ENCODE data around the gene MAGED1.
"Not testable (repeated sequence)": the region's sequence is repeated elsewhere in the genome, so short reads cannot be mapped to it uniquely, and the experiment has no call there.

MAGED1 gene

DNA sequence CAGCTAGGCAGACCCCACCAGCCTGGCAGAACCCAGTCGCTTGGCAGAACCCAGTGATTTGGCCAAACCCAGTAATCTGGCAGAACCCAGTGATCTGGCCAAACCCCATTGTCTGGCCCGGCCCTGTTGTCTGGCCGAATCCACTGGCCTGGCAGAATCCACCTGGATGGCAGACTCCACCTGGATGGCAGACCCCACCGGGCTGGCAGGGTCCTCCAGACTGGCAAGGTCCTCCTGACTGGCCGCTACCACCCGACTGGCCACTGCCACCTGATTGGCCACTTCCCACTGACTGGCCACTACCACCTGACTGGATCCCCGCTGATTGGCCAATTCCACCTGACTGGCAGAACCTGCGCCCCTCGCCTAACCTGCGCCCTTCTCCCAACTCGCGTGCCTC, 3.2 kb downstream of the MAGED1 start:
- DNase-seq, result no peak

DNA sequence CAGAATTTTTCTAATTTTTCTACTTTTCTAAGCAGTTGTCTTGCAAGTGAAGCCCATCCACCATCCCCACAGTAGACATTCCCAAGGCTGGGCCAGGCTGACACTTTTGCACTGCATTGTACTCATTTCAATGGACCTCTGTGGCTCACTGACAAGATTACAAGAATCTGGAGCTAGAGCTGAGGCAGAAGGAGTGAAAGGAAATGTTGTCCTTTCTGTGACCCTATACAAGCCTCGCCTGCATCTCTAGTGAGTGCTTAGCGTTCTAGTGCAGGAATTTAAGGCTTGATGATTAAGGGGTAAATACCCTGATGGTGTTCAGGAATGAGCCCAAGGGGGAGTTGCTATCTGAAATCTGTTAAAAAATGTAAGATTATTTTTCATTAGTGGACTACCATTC, 6.3 kb downstream of the MAGED1 start:
- DNase-seq, result peak; percentile 45

GRCh38 chrX:51902510-51903050, 9.2 kb downstream of the MAGED1 start:
- DNase-seq, result no peak

GRCh38 chrX:51905152-51905551, 11.7 kb downstream of the MAGED1 start:
- not testable (repeated sequence) for DNase-seq

DNA sequence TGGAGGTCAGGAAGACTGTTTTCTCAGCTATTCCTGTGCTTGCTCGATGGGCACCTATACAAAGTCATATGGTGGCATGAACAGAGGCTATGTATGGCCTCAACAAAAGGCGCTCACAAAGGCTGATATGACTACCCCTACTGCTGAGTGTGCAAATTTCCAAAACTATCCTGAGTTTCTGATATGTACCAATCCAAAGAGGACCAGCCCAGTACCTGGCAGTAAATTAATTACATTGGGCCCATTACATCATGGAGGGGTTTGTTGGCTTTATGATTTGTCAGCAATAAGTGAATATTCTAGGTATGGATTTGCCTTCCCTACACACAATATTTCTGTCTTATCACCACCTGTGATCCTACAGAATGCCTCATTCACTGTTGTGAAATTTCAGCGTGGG, 12.3 kb downstream of the MAGED1 start:
- DNase-seq, result no peak

DNA sequence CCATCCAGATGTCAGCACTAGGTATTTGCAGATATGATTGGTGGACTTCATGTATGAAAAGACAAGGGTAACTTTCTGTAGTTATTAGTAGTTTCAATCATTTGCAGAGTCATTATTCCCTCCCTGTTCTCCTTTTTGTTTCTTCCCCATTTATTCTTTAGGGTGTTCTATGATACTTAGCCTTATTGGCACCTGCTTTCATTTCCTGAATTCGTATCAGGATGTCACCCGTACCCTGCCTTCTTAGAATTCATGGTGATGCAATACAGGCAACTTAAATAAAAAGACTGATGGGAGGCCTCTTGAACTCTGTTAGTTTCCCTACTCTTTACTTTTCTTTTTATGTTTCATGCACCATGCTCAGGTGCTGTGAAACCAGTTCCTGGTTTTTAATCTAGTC, 24.2 kb downstream of the MAGED1 start:
- no peak for DNase-seq

- no peak for DNase-seq
Observed at GRCh38 chrX:51922561-51922960, 29.1 kb downstream of the MAGED1 start.

- DNase-seq, result peak; percentile 2
Observed at GRCh38 chrX:51931566-51932150, 38.2 kb downstream of the MAGED1 start.
